Tibial nerve (tissue), 4 donors: ENCODE results near the gene DSG3. TPM values are rescaled to one million over a fixed set of nuclear protein-coding genes. Genes with fewer than 3 reads are reported as not detected.

Source experiments
- DNase-seq, 2 donors: peaks; one replicate each; pipeline ENCODE4 v3.0.0-alpha.2; 2019; ENCODE audit warnings: low spot score in 2 of 2
- H3K27ac ChIP-seq, 4 donors: fragments of 200-600 bp; sonication (generic) in 3 of 4; one replicate each; pipeline ENCODE4 v1.5.1; 2017 to 2019; ENCODE audit warnings: mild to moderate bottlenecking in 1 of 4
- H3K27me3 ChIP-seq, 2 donors: fragments of 200-600 bp; sonication (generic) in 1 of 2; one replicate each; pipeline versions ENCODE4 v1.5.1 to v1.6.0; 2017 to 2019
- H3K36me3 ChIP-seq, 3 donors: fragments of 200-600 bp; sonication (generic); one replicate each; pipeline ENCODE4 v1.5.1; 2018 to 2019
- H3K4me1 ChIP-seq, 4 donors: fragments of 200-600 bp; sonication (generic) in 3 of 4; one replicate each; pipeline ENCODE4 v1.5.1; 2017 to 2019
- H3K4me3 ChIP-seq, 4 donors: fragments of 200-600 bp; sonication (generic) in 3 of 4; one replicate each; pipeline ENCODE4 v1.5.1; 2017 to 2019; ENCODE audit warnings: mild to moderate bottlenecking in 1 of 4, moderate library complexity in 1 of 4
- H3K9me3 ChIP-seq, 4 donors: fragments of 200-600 bp; sonication (generic) in 3 of 4; one replicate each; pipeline ENCODE4 v1.5.1; 2017 to 2019
- EP300 ChIP-seq, 2 donors: sonication (generic); formaldehyde crosslinking; IDR thresholded peaks; one replicate each; pipeline ENCODE4 v1.6.1; 2017; ENCODE audit warnings: antibody characterized with exemption in 2 of 2, mild to moderate bottlenecking in 1 of 2
- POLR2A ChIP-seq, 2 donors: fragments of 450-650 bp; IDR thresholded peaks; one replicate each; pipeline ENCODE4 v1.6.1; 2017; ENCODE audit warnings: antibody characterized with exemption in 2 of 2, mild to moderate bottlenecking in 2 of 2, moderate library complexity in 2 of 2
- WGBS, 2 donors: methylation state at CpG; one replicate each; pipeline ENCODE4 v1.1.5; 2018; 5-methylcytosine and 5-hydroxymethylcytosine counted together
- total RNA-seq, 4 donors: library from RNA; depleted of rRNA; stranded (reverse); fragments of >200 nt; gene quantifications; one replicate each; pipeline ENCODE4 v1.1.0, GENCODE V29; 2016
- TF ChIP-seq, protein P1 (sequence below), 5 experiments: fragments of 200-600 bp in 3 of 5; fragments of 450-650 bp in 2 of 5; sonication (generic) in 3 of 5; IDR thresholded peaks; one replicate each; pipeline ENCODE4 v1.5.1; 2016 to 2019; ENCODE audit warnings: antibody characterized with exemption in 5 of 5, mild to moderate bottlenecking in 3 of 5, moderate library complexity in 2 of 5

Gene DSG3
- total RNA-seq, 4 donors from 2014 or later, result not detected

DNA sequence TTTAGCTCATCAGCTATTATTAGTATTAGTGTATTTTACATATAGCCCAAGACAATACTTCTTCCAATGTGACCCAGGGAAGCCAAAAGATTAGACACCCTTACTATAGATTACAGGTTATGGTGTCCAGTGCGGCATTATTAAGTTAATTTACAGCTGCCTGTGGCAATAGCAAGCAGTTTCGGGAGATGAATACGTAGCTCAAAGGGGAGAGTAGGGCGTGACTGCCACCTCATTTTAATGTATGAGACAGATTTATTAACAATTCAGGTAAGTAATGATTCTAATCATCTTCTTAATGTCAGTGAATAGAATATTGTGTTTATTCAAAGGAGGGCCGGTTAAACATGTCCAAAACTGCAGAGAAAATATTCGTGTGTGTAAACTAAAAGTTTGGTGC is 6.8 kb upstream of the DSG3 start:
- 87 to 89% methylated on average over 6 of the region's 6 CpGs for WGBS, 2 donors
- H3K9me3 ChIP-seq, result no peaks in the 10 kb centered on the region
- no peak overlapping the region for H3K27ac ChIP-seq
- DNase-seq, result no peak
- TF ChIP-seq EP300 (IDR thresholded peaks at IDR 0.05) (no peak), POLR2A (IDR thresholded peaks at IDR 0.05) (no peak)
- TF ChIP-seq, protein P1, sequence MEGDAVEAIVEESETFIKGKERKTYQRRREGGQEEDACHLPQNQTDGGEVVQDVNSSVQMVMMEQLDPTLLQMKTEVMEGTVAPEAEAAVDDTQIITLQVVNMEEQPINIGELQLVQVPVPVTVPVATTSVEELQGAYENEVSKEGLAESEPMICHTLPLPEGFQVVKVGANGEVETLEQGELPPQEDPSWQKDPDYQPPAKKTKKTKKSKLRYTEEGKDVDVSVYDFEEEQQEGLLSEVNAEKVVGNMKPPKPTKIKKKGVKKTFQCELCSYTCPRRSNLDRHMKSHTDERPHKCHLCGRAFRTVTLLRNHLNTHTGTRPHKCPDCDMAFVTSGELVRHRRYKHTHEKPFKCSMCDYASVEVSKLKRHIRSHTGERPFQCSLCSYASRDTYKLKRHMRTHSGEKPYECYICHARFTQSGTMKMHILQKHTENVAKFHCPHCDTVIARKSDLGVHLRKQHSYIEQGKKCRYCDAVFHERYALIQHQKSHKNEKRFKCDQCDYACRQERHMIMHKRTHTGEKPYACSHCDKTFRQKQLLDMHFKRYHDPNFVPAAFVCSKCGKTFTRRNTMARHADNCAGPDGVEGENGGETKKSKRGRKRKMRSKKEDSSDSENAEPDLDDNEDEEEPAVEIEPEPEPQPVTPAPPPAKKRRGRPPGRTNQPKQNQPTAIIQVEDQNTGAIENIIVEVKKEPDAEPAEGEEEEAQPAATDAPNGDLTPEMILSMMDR (IDR thresholded peaks at IDR 0.05), result no peak
- H3K36me3 ChIP-seq, result no peaks in the 10 kb centered on the region
- no peaks in the 10 kb centered on the region for H3K27me3 ChIP-seq
- no peaks in the 10 kb centered on the region for H3K4me1 ChIP-seq
- no peak overlapping the region for H3K4me3 ChIP-seq

DNA sequence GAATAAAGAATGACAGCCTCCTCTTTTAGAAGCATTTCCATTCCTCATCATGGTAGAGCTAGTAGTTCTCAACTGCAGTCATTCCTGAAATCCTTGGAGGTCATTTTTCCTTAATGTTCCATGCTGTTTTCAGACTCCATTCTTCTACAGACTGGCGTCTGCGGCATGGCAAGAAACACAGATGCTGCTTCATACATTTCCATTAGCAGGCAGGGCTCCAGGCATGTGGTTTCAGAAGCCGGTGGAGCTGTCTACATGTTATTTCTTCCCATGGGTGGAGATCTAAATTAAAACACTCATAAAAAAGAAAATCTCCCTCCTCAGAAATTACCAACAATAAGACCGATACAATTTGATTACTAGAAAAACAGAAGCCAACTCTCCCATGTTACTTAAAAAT is 6.0 kb upstream of the DSG3 start:
- no peak overlapping the region for H3K27ac ChIP-seq
- no peaks in the 10 kb centered on the region for H3K27me3 ChIP-seq
- TF ChIP-seq POLR2A (IDR thresholded peaks at IDR 0.05) (no peak), EP300 (IDR thresholded peaks at IDR 0.05) (no peak)
- TF ChIP-seq, protein P1 (IDR thresholded peaks at IDR 0.05), result no peak
- no peaks in the 10 kb centered on the region for H3K4me1 ChIP-seq
- no peaks in the 10 kb centered on the region for H3K9me3 ChIP-seq
- no peaks in the 10 kb centered on the region for H3K36me3 ChIP-seq
- H3K4me3 ChIP-seq, result no peak overlapping the region
- WGBS, 2 donors, result 76 to 83% methylated on average over 4 of the region's 4 CpGs
- no peak for DNase-seq

DNA sequence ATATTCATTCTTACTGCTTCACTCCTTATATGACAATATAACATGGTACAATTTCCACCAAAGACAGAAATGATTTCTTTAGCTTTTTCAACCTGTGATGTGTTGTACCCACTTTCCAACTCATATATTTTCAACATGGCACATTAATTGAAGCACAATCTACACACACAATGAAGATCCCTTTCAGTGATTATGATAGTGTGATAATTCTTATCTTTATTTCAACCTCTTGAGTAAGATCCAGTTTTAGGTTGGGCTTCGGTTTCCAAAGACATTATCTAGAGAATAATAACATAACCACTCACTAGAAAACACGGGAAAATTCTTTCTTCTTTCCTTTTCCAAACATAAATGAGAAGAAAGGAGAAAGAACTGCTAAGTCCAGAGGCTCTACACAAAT is 3.4 kb upstream of the DSG3 start:
- Histone ChIP-seq H3K4me1 (no peaks in the 10 kb centered on the region), H3K4me3 (no peak overlapping the region), H3K27ac (no peak overlapping the region), H3K36me3 (no peaks in the 10 kb centered on the region), H3K9me3 (no peaks in the 10 kb centered on the region), H3K27me3 (no peaks in the 10 kb centered on the region)
- 72 to 73% methylated on average over 2 of the region's 2 CpGs for WGBS, 2 donors
- TF ChIP-seq EP300 (IDR thresholded peaks at IDR 0.05) (no peak), POLR2A (IDR thresholded peaks at IDR 0.05) (no peak)
- TF ChIP-seq, protein P1 (IDR thresholded peaks at IDR 0.05), result no peak
- no peak for DNase-seq

DNA sequence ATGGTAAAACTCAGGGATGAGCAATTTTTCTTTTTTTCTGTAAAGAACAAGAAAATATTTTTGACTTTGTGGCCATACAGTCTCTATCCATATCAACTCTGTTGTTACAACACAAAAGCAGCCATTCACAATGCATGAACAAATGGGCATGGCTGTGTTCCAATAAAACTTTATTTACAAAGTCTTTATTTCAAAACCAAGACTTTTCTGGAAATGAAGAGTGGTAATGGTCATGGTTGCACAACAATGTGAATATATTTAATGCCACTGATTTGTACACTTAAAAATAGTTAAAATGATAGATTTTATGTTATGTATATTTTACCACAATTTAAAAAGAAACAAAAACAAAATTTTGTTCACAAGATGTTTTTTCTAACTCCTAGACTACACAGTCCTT is 1.6 kb upstream of the DSG3 start:
- Histone ChIP-seq H3K4me3 (no peak overlapping the region), H3K27me3 (no peaks in the 10 kb centered on the region), H3K36me3 (no peaks in the 10 kb centered on the region), H3K9me3 (no peaks in the 10 kb centered on the region), H3K27ac (no peak overlapping the region), H3K4me1 (no peaks in the 10 kb centered on the region)
- no peak for DNase-seq
- TF ChIP-seq, protein P1 (IDR thresholded peaks at IDR 0.05), result no peak
- TF ChIP-seq EP300 (IDR thresholded peaks at IDR 0.05), result no peak
- TF ChIP-seq POLR2A (IDR thresholded peaks at IDR 0.05), result no peak

DNA sequence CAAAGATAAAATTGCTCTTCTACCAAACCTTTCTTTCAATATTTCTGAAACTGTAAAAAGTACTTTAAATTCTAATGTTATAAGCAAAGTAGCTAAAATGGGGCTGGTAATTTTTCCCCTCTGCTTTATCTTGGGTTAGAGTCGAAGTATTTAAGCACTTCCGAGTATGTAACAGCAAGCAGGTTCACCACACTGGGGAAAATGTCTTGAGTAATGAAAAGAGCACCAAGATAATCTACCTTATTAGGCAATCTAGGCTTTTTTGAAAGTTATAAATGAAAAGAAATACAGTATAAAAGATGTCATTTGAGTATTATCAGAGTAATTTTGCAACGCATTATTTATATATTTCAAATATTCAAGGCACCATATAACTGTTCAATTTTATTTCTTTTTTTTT is 687 bp upstream of the DSG3 start:
- Histone ChIP-seq H3K27me3 (no peaks in the 10 kb centered on the region), H3K27ac (no peak overlapping the region), H3K36me3 (no peaks in the 10 kb centered on the region), H3K9me3 (no peaks in the 10 kb centered on the region), H3K4me3 (no peak overlapping the region), H3K4me1 (no peaks in the 10 kb centered on the region)
- TF ChIP-seq EP300 (IDR thresholded peaks at IDR 0.05), result no peak
- no peak for TF ChIP-seq POLR2A (IDR thresholded peaks at IDR 0.05)
- TF ChIP-seq, protein P1 (IDR thresholded peaks at IDR 0.05), result no peak
- WGBS, 2 donors, result 87 to 90% methylated on average over 3 of the region's 3 CpGs
- DNase-seq, result no peak
